ENCODE measurements around the gene FAM13A.

Gene FAM13A

DNA sequence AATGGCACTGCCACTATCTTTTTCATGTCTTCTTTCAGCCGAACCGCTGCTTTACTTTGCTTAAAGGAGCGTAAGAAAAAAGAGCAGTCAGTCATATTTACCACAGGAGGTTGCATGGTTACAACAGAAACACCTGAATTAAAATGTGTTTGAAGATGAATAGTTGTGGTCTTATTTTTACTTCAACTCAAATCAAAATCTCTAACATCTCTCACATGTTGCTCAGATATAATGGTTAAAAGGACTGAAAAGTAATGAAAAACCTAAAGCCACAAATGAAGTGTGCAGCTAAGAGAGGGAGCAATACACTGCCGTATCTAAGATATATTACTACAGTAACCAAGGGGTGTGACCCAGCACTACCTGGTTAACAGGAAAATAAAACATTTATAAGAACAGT lies 27.4 kb downstream of the FAM13A start:
- in situ Hi-C loops (cut with MboI; ENCODE audit: low sequenced_read_pairs, unreplicated experiment), result loop anchor here (10.0 kb wide), 2 partner anchors 215 to 495 kb away; no protein-coding TSS in a partner anchor
- no peak for DNase-seq (ENCODE audit: low spot score)
- no peak for TF ChIP-seq CTCF (IDR thresholded peaks at IDR 0.05; ENCODE audit: borderline replicate concordance, control extremely low read depth, extremely low read depth, insufficient read depth, missing control alignments)

DNA sequence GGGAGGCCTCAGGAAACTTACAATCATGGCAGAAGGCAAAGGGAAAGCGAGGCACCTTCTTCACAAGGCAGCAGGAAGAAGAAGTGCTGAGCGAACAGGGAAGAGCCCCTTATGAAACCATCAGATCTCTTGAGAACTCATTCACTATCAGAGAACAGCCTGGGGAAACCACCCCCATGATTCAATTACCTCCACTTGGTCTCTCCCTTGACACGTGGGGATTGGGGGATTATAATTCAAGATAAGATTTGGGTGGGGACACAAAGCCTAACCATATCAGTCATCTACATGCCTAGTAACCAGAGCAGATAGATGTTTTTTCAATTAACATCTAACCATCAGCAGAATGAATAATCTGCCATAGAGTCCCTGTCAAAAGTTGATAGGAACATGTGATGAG lies 30.4 kb downstream of the FAM13A start:
- in situ Hi-C loops (cut with MboI; ENCODE audit: low sequenced_read_pairs, unreplicated experiment), result loop anchor here (10.0 kb wide), 2 partner anchors 212 to 492 kb away; no protein-coding TSS in a partner anchor
- DNase-seq (ENCODE audit: low spot score), result no peak
- no peak for TF ChIP-seq CTCF (IDR thresholded peaks at IDR 0.05; ENCODE audit: borderline replicate concordance, control extremely low read depth, extremely low read depth, insufficient read depth, missing control alignments)

DNA sequence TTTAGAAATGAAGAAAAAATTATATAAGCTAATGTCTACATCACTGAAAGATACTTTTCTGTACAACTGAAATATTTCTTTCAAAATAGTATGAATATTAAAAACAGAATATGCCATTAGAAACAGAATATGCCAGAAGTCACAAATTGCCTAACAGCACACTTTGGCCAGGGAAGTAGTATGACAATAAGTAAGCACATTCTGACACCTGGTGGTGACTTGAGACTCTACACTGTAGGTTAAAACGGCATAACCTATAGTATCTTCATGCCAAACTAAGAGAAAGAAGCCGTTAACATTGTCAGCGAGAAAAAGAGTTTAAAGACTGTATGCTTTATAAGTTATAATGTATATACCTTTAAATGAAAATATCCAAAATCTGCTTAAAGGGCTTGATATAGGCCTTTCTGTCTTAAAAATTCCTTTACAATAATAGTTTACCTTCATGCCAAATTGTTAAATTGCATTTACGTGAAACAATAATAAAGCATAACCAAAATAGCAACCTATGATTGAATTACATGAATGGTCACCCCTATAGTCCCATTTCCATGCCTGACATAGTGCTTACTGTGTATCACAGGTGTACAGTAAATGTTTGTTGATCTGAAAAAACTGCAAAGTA lies 32.8 kb downstream of the FAM13A start:
- peak; percentile 51 for TF ChIP-seq CTCF (IDR thresholded peaks at IDR 0.05; ENCODE audit: borderline replicate concordance, control extremely low read depth, extremely low read depth, insufficient read depth, missing control alignments)
- DNase-seq (ENCODE audit: low spot score), result peak; percentile 60
- in situ Hi-C loops (cut with MboI; ENCODE audit: low sequenced_read_pairs, unreplicated experiment), result loop anchor here (10.0 kb wide), 2 partner anchors 209 to 489 kb away; no protein-coding TSS in a partner anchor

GRCh38 chr4:89023140-89023539 lies 33.8 kb downstream of the FAM13A start:
- no peak for DNase-seq (ENCODE audit: low spot score)
- TF ChIP-seq CTCF (IDR thresholded peaks at IDR 0.05; ENCODE audit: borderline replicate concordance, control extremely low read depth, extremely low read depth, insufficient read depth, missing control alignments), result no peak
- in situ Hi-C loops (cut with MboI; ENCODE audit: low sequenced_read_pairs, unreplicated experiment), result loop anchor here (10.0 kb wide), 2 partner anchors 208 to 488 kb away; no protein-coding TSS in a partner anchor

DNA sequence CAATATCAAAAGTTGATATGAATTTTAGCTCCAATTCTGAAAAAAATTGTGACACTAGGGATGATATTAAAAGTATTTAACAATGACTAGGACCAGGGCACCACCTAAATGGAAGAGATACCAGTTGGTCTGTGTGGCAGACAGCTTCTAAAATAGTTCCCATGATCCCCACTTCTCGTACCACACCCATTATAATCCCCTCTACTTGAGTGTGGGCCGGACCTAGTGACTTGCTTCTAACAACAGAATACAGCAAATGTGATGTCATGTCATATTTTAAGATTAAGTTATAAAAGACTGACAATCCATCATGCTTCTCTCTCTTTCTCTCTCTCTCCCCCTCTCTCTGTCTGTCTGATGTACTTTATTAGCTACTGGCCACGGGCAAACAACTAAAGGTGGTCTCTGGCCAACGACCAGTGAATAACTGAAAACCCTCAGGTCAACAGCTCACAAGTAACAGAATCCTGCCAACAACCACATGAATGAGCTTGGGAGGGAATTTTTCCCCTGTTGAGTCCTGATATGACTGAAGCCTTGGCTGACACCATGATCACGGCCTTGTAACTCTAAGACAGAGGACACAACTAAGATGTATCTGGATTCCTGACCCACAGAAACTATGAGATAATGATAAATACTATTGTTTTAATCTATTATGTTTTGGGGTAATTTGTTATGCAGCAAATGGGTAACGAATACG lies 34.4 kb downstream of the FAM13A start:
- TF ChIP-seq CTCF (IDR thresholded peaks at IDR 0.05; ENCODE audit: borderline replicate concordance, control extremely low read depth, extremely low read depth, insufficient read depth, missing control alignments), result no peak
- in situ Hi-C loops (cut with MboI; ENCODE audit: low sequenced_read_pairs, unreplicated experiment), result loop anchor here (10.0 kb wide), 2 partner anchors 208 to 488 kb away; no protein-coding TSS in a partner anchor
- no peak for DNase-seq (ENCODE audit: low spot score)

GRCh38 chr4:89021684-89022083 lies 35.3 kb downstream of the FAM13A start:
- DNase-seq (ENCODE audit: low spot score), result no peak
- in situ Hi-C loops (cut with MboI; ENCODE audit: low sequenced_read_pairs, unreplicated experiment), result loop anchor here (10.0 kb wide), 2 partner anchors 207 to 487 kb away; no protein-coding TSS in a partner anchor

More at GRCh38 chr4:89021684-89022083, 35.3 kb downstream of the FAM13A start:
- TF ChIP-seq CTCF (IDR thresholded peaks at IDR 0.05; ENCODE audit: borderline replicate concordance, control extremely low read depth, extremely low read depth, insufficient read depth, missing control alignments), result no peak

Measured in GM13976 (cell line).